Activated CD4-positive, alpha-beta memory T cell treated with anti-CD3 and anti-CD28 coated beads for 36 hours (primary cell): ENCODE data around the gene RPTOR. TPM values are rescaled to one million over a fixed set of nuclear protein-coding genes. Genes with fewer than 3 reads are reported as not detected.
A peak's percentile ranks its signal among the peaks of the same experiment; 100 is the strongest.

ENCODE experiments used
- CTCF ChIA-PET: fragments of 350-600 bp; sonication (Branson Sonifier 250); formaldehyde crosslinking; loops from one replicate; lab custom pipeline; 2021; ENCODE audit warnings: antibody characterized with exemption, inconsistent platforms; lab: Charles Lee
- POLR2A ChIA-PET: fragments of 350-600 bp; sonication (Branson Sonifier 250); formaldehyde crosslinking; loops from one replicate; lab custom pipeline; 2021; ENCODE audit warnings: antibody characterized with exemption; lab: Charles Lee
- DNase-seq: peaks from one replicate; pipeline ENCODE4 v3.0.0-alpha.2; 2020
- H3K27ac Mint-ChIP-seq: one replicate; pipeline ENCODE4 v1.8.0; 2021; ENCODE audit warnings: mixed read lengths
- H3K27me3 Mint-ChIP-seq: one replicate; pipeline ENCODE4 v1.8.0; 2021; ENCODE audit warnings: mixed read lengths
- H3K36me3 Mint-ChIP-seq: one replicate; pipeline ENCODE4 v1.8.0; 2021; ENCODE audit warnings: mixed read lengths
- H3K4me1 Mint-ChIP-seq: one replicate; pipeline ENCODE4 v1.8.0; 2021; ENCODE audit warnings: low read depth, mixed read lengths
- H3K4me3 Mint-ChIP-seq: one replicate; pipeline ENCODE4 v1.8.0; 2021; ENCODE audit warnings: mild to moderate bottlenecking, mixed read lengths
- H3K9me3 Mint-ChIP-seq: one replicate; pipeline ENCODE4 v1.8.0; 2021; ENCODE audit warnings: mixed read lengths
- intact Hi-C: fragments of 100-400 bp; cut with micrococcal nuclease; formaldehyde crosslinking; loops from one replicate; pipeline ENCODE4 v1.15.1; 2023
- total RNA-seq, 2 experiments: library from RNA; stranded (reverse); gene quantifications; one replicate each; pipeline ENCODE4 v1.2.3, GENCODE V29; 2021

Gene RPTOR
- total RNA-seq, 2 experiments from 2014 or later: 41.5 to 47.9 TPM

DNA sequence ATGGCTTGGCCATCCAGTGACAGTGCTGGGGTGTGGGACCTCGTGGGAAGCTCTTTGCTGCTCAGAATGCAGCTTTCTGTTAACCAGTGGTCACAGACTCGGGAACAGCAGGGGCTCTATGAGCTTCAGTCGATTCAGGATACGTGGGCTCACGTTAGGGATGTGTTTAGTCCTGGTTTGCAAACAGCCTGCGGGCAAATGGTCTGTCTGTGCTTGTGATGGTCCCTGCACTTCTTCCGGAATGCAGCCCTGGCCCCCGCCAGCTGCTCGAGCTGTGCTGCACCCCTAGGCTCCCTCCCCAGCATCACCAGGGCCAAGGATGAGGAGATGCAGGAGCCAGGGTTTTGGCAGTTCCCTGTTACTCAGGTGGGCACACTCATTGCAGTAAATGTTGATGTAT lies 274.2 kb downstream of the RPTOR start:
- POLR2A ChIA-PET: interaction anchor here (1.0 kb wide), 1 partner anchor 9 kb away, joined by 3 read pairs; no protein-coding TSS in a partner anchor
- Mint-ChIP-seq H3K4me1 (peaks cover 38% of the 10 kb centered on the region), H3K36me3 (peaks cover 19% of the 10 kb centered on the region), H3K27me3 (no peaks in the 10 kb centered on the region), H3K9me3 (no peaks in the 10 kb centered on the region), H3K4me3 (no peak overlapping the region), H3K27ac (no peak overlapping the region)
- no peak for DNase-seq
- intact Hi-C loops: no loop called here
- CTCF ChIA-PET: interaction anchor here (1.4 kb wide), 1 partner anchor 392 kb away, joined by 4 read pairs; no protein-coding TSS in a partner anchor

- CTCF ChIA-PET: interaction anchor here (1.4 kb wide), 1 partner anchor 393 kb away, joined by 4 read pairs; no protein-coding TSS in a partner anchor
- Mint-ChIP-seq H3K36me3 (peaks cover 19% of the 10 kb centered on the region), H3K9me3 (no peaks in the 10 kb centered on the region), H3K27me3 (no peaks in the 10 kb centered on the region), H3K27ac (peak overlapping the region; percentile 62), H3K4me3 (no peak overlapping the region), H3K4me1 (peaks cover 38% of the 10 kb centered on the region)
- DNase-seq: peak; percentile 40
- intact Hi-C loops: no loop called here
- POLR2A ChIA-PET: interaction anchor here (0.9 to 1.2 kb wide), 3 partner anchors 10 to 15 kb away, joined by 3 to 5 read pairs (median 3); no protein-coding TSS in a partner anchor
These were observed 275.0 kb downstream of the RPTOR start for GRCh38 chr17:80819422-80820164.

GRCh38 chr17:80820331-80820730 lies 275.7 kb downstream of the RPTOR start:
- Mint-ChIP-seq H3K4me1 (peaks cover 36% of the 10 kb centered on the region), H3K4me3 (no peak overlapping the region), H3K27me3 (no peaks in the 10 kb centered on the region), H3K27ac (no peak overlapping the region), H3K9me3 (no peaks in the 10 kb centered on the region), H3K36me3 (peaks cover 19% of the 10 kb centered on the region)
- ChIA-PET CTCF (no interaction called here), POLR2A (interaction anchor here (0.9 to 1.2 kb wide), 2 partner anchors 13 to 16 kb away, joined by 3 to 5 read pairs; no protein-coding TSS in a partner anchor)
- DNase-seq: no peak
- intact Hi-C loops: no loop called here

- no peak for DNase-seq
- peak overlapping the region; percentile 10 for H3K27ac Mint-ChIP-seq
- ChIA-PET CTCF (no interaction called here), POLR2A (no interaction called here)
- H3K27me3 Mint-ChIP-seq: no peaks in the 10 kb centered on the region
- no peaks in the 10 kb centered on the region for H3K9me3 Mint-ChIP-seq
- H3K4me1 Mint-ChIP-seq: peaks cover 36% of the 10 kb centered on the region
- no peak overlapping the region for H3K4me3 Mint-ChIP-seq
- peaks cover 22% of the 10 kb centered on the region for H3K36me3 Mint-ChIP-seq
- intact Hi-C loops: no loop called here
These were observed 276.9 kb downstream of the RPTOR start for GRCh38 chr17:80821546-80821945.

DNA sequence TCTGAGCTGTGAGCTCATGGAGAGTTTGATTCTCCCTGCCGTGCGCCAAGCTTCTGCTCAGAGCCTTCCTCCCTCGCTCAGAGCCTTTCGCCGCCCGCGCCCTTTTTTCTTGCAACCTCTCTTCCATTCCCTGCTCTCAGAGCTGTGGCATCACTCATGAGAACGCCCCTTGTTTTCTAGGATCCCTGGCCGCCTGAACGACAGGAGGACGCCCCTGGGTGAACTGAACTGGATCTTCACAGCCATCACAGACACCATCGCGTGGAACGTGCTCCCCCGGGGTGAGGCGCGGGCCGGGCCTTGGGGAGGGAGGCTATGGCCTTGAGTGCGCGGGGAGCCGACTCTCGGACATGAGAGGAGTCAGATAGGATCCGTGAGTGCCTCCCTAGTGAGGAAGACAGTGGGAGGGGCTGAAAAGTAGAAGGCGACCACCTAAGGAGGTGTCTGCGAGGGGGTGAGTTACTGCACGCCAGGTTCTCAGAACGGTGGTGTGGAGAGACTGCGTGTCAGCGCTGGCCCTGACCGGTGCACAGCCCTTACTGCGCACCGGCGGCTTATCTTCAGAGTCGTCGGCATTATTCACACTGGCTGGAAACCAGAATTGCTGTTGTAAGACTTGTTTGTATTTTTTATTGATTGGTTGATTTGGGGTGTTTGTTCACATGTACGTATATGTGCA lies 277.5 kb downstream of the RPTOR start:
- peaks cover 32% of the 10 kb centered on the region for H3K4me1 Mint-ChIP-seq
- POLR2A ChIA-PET: no interaction called here
- H3K36me3 Mint-ChIP-seq: peaks cover 22% of the 10 kb centered on the region
- intact Hi-C loops: no loop called here
- CTCF ChIA-PET: no interaction called here
- H3K9me3 Mint-ChIP-seq: no peaks in the 10 kb centered on the region
- no peaks in the 10 kb centered on the region for H3K27me3 Mint-ChIP-seq
- DNase-seq: no peak
- no peak overlapping the region for H3K4me3 Mint-ChIP-seq
- H3K27ac Mint-ChIP-seq: no peak overlapping the region

DNA sequence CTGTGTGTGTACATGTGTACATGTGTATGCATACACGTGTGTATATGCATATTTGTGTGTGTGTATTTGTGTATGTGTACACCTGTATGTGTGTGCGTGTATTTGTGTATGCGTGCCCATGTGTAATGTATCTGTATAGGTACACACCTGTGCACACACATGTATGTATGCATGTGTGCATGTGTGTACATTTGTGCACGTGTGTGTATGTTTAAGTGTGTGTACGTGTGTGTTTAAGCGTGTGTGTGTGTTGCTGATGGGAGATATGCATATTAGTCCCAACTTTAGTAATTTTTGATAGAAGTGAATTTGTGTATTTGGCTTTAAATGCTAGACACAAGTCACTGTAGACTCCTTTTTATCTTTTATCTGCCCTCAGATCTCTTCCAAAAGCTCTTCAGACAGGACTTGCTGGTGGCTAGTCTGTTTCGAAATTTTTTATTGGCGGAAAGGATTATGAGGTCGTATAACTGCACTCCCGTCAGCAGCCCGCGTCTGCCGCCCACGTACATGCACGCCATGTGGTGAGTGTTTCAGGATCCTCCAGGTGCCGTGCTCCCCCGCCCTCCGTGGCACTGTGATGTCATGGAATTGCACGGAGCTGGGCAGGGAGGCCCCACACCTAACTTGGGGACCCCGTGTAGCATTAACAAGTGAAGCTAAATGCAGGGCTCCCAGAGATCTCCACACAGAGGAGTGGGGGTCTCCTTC lies 278.2 kb downstream of the RPTOR start:
- ChIA-PET CTCF (no interaction called here), POLR2A (no interaction called here)
- DNase-seq: peak; percentile 33
- Mint-ChIP-seq H3K4me1 (peaks cover 26% of the 10 kb centered on the region), H3K4me3 (no peak overlapping the region), H3K27me3 (no peaks in the 10 kb centered on the region), H3K27ac (no peak overlapping the region), H3K36me3 (peaks cover 21% of the 10 kb centered on the region), H3K9me3 (no peaks in the 10 kb centered on the region)
- intact Hi-C loops: no loop called here

DNA sequence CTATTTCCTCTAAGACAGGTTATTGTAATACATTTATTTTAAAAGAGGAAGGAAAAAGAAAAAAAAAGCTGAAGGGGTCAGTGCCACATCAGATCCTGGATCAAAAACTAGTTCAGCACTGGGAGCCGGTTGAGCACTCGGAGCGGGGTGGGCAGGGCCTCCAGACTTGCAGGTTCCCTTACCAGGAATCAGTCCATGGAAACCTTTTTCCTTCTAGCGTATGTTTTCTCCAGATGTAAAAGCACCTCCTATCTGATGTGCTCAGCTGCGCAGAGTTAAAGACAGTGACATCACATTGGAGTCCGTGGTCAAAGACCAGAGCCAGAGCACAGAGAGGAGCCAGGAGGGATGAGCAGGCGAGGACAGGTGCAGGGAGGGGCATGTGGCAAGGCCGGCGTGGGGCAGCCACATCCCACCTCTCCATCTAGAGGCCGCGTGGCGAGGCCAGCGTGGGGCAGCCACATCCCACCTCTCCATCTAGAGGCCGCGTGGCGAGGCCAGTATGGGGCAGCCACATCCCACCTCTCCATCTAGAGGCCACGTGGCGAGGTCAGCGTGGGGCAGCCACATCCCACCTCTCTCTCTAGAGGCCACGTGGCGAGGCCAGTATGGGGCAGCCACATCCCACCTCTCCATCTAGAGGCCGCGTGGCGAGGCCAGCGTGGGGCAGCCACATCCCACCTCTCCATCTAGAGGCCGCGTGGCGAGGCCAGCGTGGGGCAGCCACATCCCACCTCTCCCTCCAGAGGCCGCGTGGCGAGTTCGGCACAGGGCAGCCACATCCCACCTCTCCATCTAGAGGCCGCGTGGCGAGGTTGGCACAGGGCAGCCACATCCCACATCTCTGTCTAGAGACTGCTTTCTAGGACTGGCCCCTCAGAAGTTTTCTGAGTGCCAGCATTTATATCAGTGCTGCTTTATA lies 280.2 kb downstream of the RPTOR start:
- no peak overlapping the region for H3K4me3 Mint-ChIP-seq
- H3K9me3 Mint-ChIP-seq: no peaks in the 10 kb centered on the region
- intact Hi-C loops: no loop called here
- no peak for DNase-seq
- CTCF ChIA-PET: no interaction called here
- no peaks in the 10 kb centered on the region for H3K27me3 Mint-ChIP-seq
- no peak overlapping the region for H3K27ac Mint-ChIP-seq
- POLR2A ChIA-PET: no interaction called here
- H3K4me1 Mint-ChIP-seq: peaks cover 8% of the 10 kb centered on the region
- H3K36me3 Mint-ChIP-seq: peaks cover 21% of the 10 kb centered on the region

GRCh38 chr17:80825471-80826345 lies 281.1 kb downstream of the RPTOR start:
- peaks cover 21% of the 10 kb centered on the region for H3K36me3 Mint-ChIP-seq
- no peak overlapping the region for H3K4me3 Mint-ChIP-seq
- H3K4me1 Mint-ChIP-seq: peaks cover 6% of the 10 kb centered on the region
- DNase-seq: no peak
- CTCF ChIA-PET: interaction anchor here (1.2 kb wide), 1 partner anchor 250 kb away, joined by 3 read pairs; no protein-coding TSS in a partner anchor
- H3K27me3 Mint-ChIP-seq: no peaks in the 10 kb centered on the region
- no peak overlapping the region for H3K27ac Mint-ChIP-seq
- POLR2A ChIA-PET: no interaction called here
- intact Hi-C loops: no loop called here
- no peaks in the 10 kb centered on the region for H3K9me3 Mint-ChIP-seq

- ChIA-PET POLR2A (no interaction called here), CTCF (interaction anchor here (0.9 to 1.2 kb wide), 2 partner anchors 11 to 251 kb away, joined by 3 read pairs; no protein-coding TSS in a partner anchor)
- Mint-ChIP-seq H3K4me3 (no peak overlapping the region), H3K27ac (no peak overlapping the region), H3K27me3 (no peaks in the 10 kb centered on the region), H3K4me1 (peaks cover 13% of the 10 kb centered on the region), H3K36me3 (peaks cover 20% of the 10 kb centered on the region), H3K9me3 (no peaks in the 10 kb centered on the region)
- DNase-seq: no peak
- intact Hi-C loops: no loop called here
These were observed 281.8 kb downstream of the RPTOR start for GRCh38 chr17:80826346-80826954.

DNA sequence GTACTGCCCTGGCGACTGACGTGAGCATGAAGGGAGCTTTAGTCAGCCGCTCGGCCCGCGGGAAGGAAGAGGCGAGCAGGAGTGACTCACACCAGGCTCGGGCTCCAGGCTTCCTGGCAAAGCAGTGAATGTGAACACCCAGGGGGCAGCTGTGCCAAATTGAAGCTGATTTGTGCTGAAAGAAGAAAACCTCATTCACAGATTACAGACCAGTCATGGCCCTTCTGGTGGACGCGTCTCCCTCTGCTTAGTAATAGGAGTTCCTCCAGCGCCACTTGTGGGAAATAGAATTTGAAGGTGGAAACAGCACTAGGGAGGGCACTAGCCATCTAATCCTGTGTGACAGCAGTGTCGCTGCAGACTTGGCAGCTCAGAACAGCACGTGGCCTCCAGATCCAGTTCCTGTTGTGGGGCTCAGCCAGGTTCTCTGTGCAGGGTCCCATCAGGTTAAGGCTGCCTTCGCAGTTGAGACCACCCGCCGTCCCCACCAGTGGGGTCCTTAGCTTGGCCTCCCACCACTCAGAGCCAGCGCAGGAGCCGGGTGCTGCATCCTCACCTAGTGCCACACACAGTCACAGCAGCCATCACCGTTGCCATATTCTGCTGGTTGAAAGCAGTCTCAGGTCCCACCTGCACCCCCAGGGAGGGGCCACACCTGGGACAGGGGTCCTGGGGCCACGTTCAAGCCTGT lies 282.5 kb downstream of the RPTOR start:
- intact Hi-C loops: no loop called here
- peak; percentile 35 for DNase-seq
- Mint-ChIP-seq H3K36me3 (peaks cover 15% of the 10 kb centered on the region), H3K4me3 (no peak overlapping the region), H3K4me1 (peaks cover 20% of the 10 kb centered on the region), H3K27ac (no peak overlapping the region), H3K27me3 (no peaks in the 10 kb centered on the region), H3K9me3 (no peaks in the 10 kb centered on the region)
- ChIA-PET CTCF (interaction anchor here (0.9 to 1.2 kb wide), 2 partner anchors 11 to 251 kb away, joined by 3 read pairs; no protein-coding TSS in a partner anchor), POLR2A (no interaction called here)
